Measurements from ENCODE around the gene AVL9.
"Not testable (repeated sequence)": the region's sequence is repeated elsewhere in the genome, so short reads cannot be mapped to it uniquely, and the experiment has no call there.

Gene AVL9

DNA sequence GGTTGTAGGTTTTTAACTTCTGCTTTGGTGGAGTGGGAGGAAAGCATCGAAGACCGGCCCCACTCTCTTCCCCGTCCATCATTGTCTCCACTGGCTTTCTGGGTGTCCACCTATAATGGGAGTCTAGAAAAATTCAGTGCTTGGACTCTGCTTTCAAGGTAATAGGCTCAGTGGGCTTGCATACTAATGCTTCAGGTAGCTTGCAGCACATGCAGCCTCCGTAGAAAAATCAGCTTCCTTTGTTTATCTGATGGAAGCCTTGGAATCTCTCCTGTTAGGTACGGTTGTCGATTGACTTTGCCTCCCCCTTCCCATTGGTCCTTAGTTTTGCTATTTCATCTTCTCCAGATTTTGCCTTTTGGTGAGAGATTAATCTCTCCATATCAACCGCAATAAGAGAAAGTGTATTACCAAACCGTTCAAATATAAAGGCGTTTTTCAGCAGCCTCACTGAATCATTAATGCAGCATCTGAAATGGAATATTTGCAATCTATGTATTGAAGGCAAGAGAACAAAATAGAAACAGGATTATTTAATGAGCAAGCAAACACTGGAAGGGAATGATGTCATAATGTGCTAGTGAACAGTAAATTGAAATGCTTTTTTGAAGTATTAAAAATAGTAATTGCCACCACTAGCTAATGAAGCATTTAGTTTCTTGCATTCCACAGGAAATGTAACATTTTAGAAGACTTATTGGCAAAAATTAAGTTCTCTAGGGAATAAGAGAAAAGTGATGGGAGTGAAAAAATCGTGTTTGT lies 944 bp downstream of the AVL9 start:
- DNase-seq, result peak; percentile 9

DNA sequence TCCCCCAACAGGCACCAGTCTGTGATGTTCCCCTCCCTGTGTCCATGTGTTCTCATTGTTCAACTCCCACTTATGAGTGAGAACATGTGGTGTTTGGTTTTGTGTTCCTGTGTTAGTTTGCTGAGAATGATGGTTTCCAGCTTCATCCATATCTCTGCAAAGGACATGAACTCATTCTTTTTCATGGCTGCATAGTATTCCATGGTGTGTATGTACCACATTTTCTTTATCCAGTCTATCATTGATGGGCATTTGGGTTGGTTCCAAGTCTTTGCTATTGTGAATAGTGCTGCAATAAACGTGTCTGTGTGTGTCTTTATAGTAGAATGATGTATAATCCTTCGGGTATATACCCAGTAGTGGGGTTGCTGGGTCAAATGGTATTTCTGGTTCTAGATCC lies 4.5 kb downstream of the AVL9 start:
- not testable (repeated sequence) for DNase-seq

DNA sequence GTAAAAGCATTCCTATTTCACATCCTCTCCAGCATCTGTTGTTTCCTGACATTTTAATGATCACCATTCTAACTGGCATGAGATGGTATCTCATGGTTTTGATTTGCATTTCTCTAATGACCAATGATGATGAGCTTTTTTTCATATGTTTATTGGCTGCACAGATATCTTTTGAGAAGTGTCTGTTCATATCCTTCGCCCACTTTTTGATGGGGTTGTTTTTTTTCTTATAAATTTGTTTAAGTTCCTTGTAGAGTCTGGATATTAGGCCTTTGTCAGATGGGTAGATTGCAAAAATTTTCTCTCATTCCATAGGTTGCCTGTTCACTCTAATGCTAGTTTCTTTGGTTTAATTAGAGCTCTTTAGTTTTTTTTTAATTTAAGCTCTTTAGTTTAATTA lies 4.9 kb downstream of the AVL9 start:
- not testable (repeated sequence) for DNase-seq

DNA sequence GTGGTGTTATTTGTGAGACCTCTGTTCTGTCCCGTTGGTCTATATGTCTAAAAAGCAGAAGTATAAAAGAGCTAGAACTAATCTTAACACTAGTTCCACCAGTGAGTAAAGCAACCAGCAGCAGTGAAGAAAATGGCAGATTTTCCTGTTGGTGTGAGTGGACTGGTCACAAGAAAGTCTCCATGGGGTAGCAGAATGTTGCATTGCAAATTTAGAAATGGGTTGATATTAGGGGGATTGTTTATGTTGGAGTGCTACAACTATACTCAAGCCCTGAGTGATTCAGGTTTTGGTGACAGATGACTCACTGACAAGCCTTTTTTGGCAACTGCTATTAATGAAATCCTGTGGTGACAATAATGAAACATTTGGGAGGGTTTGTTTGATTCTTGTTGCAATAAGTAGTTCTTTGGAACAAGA lies 5.6 kb downstream of the AVL9 start:
- DNase-seq, result peak; percentile 78

DNA sequence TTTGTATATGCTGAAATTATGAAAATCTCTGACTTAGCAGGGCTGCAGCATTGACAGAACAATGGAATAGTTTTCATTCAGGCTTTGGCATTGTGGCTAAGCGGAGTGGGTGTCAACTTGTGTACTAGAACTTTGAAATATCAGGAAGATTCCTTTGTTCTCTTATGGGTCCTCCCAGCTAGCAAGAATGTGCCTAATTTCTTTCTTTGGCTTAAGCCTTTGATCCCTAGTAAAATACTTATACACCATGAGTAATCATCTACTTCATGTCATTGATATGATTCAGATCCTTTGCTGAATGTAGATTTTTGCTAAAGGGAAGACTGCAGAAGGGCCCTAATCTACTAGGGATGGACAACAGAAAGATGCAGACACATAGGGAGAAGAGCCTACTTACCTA lies 6.2 kb downstream of the AVL9 start:
- peak; percentile 84 for DNase-seq

DNA sequence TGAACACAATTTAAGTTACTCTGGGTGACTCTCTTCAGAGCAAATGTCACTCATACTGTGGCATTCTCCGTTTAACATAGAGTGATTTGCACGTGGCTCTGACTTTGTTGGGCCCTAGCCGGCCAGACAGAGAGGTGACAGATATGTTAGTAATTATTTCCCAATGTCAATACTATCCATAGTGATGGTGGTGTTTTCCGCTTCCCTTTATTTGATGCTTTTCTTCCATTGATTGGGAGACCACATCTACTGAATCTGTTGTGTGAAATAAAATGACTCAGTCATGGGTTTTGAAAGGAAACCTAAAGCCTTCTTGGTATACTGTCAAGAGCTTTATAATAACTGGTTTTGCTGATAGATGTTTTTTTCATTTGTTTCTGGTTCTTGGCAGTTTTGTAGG lies 7.4 kb downstream of the AVL9 start:
- DNase-seq, result no peak

DNA sequence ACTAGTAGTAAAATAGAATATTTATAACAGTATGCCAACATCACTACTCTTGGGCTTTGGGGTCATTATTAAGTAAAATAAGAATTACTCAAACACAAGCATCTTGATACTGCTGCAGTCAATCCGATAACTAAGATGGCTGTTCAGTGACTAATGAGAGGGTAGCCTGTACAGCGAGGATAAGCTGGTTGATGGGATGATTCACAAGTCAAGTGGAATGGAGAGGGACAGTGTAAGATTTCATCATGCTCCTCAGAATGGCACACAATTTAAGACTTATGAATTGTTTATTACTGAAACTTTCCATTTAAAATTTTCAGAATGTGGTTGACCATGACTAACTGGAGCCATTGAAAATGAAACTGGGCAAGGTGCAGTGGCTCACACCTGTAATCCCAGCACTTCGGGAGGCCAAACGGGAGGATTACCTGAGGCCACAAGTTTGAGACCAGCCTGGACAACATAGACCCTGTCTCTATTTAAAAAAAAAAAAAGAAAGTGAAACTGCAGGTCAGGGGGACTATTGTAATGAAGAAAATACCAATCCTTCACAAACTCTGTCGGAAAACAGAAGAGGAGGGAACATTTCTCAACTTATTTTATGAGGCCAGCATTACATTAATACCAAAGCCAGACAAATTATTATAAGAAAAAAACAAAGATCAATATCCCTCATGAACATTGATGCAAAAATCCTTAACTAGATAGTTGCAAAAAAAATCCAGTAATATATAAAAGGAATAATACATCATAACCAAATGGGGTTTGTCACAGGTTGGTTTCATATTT lies 11.2 kb downstream of the AVL9 start:
- peak; percentile 94 for DNase-seq

DNA sequence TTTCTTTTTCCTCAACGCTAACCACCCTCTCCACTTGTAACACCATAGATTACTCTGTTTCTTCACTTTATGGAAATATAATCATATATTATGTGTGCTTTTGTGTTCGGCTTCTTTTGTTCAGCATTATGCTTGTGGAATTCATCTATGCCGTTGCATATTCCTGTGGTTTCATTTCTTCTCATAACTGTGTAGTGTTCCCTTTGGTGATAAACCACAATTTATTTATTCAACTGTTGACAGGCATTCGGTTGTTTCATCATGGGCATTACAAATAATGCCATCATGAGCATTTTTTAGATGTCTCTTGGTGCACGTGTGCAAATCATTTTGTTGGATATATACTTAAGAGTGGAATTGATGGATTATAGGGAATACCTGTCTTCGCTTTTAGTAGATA lies 12.1 kb downstream of the AVL9 start:
- peak; percentile 60 for DNase-seq

DNA sequence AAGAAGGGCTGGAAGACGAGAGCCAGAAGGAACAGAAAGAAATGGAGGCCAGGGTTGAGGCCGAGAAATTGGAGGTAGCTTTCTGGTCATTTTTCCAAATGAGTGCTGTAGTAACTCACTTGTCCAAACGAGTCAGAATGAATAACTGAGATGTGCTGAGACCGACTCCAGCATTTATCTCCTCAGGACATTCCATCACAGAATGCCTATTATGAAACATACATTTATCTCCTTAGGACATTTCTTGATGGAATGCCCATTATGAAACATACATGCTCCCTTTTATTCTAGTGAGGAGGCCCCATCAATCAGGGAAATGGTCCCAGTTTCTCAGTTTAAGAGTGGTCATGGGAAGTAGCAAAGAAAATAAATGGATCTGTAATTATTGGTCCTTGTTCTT lies 16.5 kb downstream of the AVL9 start:
- DNase-seq, result peak; percentile 18

DNA sequence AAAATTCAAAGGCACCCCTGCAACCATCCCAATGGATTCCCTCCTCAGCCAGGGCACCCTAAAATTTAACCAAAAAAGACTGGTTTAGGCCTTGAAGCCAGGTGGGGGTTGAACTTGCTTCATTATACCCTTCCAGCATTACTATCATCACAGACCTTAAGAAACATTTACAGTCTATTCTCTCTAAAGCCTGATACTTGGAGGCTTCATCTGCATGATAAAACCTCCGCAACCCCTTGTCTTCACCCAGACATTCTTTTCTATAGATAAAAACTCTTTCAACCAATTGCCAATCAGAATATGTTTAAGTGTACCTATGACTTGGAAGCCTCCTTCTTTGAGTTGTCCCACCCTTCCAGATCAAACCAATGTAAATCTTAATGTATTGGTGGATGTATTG lies 17.9 kb downstream of the AVL9 start:
- DNase-seq, result no peak

DNA sequence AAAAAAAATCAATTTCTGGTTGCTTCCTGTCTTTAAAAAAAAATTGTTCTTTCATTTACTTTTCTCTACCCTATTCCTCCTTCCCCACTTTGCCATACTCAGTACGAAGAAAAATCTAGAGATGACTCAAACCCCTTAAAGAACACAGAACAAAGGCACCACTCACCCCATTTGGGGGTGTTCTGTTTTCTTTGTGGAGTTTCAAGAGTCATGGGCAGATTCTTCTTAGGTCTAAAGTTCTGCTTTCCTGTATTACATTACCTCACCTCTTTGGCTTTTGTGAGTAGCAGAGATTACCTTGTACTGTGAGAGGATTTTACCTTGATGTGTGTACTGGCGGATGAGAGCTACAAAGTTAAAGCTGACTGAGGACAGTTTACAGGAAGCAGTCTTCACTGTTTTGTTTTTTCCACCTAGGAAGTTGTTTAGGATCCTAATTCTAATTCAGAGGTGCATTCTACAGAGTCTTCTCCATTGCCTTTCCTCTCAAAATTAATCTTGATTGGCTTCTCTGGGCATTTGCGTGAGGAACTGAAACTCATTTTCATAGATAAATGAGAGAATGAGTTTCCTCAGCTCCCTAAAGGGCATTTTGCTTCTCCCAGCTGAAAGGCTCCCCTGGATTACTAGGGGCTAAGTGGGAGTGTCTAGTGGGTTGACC lies 20.7 kb downstream of the AVL9 start:
- no peak for DNase-seq

DNA sequence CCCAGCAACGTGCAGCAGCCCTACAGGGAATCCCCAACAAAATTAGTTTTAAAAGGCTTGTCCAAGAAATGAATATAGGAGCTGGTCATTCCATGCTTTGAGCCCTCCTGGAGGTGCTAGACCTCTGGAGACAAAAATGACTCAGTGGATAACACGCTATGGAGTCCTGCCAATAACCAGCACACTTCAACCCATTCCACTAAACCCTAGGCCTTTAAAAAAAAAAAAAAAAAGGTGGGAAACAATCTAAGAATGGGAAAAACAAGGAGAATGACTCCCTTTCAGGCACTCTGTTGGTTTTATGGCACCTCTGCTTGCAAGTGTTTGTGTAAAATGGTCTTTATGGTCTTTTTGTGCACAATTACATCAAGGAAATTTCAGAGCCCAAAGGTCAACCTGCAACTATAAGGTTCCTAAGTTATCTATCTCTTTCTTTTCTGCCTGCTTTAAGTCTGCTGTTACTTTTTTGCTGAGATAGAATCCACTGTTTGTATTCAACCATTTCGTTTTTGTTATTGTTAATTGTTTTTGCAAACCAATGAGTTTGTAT lies 21.3 kb downstream of the AVL9 start:
- DNase-seq, result no peak

DNA sequence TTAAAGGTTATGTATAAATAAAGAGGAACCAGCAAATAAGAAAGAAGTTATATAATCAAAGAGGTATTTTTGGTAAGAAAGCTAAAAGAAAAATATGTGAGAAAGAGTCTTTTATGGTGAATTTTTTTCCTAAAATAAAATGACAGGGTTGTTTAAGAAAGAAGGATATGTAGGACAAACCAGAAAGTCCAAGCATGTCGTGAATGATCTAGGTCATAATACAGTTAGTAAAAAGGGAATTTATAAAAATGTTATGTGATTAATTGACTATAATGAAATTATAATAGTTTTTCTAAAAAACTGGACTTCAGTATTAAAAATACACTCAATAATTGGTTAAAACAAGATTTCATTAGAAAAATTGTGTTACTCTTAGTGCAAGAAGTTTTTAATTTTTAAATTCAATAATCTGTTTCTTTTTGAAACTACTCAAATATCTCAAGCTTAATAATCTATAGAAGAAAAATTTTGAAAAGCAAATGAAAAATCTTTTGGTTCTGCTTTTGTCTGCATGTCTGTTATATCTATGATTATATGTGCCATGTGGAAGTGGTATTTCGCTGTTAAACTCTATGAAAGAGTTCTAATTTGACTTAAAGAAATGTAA lies 23.3 kb downstream of the AVL9 start:
- peak; percentile 60 for DNase-seq

DNA sequence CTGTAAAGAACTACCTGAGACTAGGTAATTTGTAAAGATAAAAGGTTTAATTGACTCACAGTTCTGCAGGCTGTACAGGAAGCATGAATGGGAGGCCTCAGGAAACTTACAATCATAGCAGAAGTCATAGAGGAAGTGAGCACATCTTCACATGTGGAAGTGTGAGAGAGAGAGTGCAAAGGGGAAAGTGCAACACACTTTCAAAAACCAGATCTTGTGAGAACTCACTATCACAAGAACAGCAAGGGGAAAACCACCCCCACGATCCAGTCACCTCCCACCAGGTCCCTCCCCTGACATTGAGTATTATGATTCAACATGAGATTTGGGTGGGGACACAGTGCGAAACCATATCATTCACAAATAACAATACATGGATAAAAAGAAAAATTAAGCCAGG lies 24.5 kb downstream of the AVL9 start:
- DNase-seq, result no peak

DNA sequence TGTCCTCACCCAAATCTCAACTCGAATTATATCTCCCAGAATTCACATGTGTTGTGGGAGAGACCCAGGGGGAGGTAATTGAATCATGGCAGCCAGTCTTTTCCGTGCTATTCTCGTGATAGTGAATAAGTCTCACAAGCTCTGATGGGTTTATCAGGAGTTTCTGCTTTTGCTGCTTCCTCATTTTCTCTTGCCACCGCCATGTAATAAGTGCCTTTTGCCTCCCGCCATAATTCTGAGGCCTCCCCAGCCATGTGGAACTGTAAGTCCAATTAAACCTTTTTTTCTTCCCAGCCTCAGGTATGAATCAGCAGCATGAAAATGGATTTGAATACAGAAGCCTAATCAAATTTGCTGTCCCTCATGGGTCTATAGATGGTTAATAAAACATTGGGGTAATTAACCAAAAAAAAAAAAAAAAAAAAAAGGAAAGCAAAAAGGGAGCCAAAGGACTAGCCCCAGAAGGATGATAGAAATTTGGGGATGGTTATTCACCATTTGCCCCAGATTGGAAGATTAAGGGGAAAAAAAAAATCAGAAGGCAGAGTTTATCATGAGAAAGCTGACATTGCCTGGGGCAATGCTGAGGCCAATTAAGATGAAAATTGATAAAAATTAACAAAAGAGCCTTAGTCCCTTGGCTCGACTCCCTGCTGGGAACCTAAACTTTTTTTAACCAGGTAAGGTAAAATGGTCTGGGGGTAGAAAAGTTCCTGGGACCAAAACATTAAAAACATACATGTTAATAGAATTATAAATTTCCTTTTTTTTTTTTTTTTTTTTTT lies 27.6 kb downstream of the AVL9 start:
- no peak for DNase-seq

DNA sequence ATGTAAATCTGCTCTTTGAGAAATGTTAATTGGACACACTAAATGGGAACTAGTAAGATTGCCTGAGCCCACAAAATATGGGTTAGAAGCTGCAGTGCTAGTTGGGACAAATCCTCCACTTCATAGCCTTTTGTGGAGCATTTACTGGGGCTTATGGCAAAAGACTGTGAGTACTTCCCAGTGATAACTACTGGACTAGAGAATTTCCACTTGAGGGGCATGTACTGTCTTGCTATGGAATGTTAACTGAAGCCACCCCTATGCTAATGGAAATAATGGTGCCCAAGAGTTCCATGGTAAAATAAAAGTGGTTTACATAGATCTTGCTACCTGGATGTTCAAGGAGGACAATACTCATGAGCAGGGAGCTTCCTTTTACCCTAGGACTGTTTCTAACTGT lies 29.3 kb downstream of the AVL9 start:
- DNase-seq, result no peak

DNA sequence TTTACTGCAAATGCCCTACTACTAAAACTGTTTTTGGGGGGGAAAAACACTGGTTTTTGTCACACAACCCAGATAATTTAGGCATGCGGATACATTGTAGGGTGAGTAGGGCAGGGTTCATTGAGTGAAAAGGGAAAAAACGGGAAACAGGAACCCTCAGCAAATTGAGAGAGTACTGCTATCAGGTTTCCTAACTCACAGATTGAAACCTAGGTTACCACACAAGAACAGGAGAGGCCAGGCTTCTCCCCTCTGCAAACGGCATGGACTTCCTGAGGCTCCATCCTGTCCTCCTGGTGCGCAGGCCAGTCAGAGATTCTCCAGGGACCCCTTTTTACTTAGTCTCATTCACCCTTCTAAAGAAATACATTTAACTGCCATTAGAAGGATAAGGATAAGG lies 30.6 kb downstream of the AVL9 start:
- no peak for DNase-seq

DNA sequence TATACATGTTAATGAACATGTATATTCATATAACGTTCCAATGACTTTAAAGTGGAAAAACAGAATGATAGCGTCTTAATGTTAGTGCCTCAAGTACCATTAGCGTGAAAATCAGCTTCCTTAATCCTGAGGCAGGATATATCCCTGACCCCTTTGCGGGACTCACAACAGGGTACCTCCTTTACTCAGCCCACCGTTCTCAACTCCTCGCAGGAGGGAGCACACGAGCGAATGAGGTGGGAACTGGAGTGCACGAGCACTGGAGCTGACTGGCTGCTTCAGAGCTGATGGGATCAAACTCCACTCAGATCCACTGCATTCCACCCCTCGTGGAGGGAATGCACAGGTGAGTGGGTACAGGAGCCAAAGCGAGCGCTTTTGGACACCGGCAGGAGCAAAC lies 36.1 kb downstream of the AVL9 start:
- no peak for DNase-seq

DNA sequence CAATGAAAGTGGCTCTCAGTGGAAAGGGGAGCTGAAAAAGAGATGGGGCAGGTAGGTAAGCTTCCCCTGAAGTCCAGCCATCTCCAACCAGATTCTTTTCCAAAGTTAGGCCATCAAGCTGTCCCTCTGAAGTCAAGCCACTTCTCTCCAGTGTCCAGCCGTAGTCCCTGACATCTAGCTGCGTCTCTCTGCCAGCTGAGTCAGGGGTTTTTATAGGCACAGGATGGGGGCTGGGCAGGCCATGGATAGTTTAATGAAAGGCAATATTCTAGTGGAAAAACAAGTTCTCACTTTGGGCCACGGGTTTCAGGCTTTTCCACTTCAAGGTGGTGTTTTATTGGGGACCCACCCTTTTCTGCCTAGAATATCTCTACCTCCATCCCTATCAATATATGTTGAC lies 36.8 kb downstream of the AVL9 start:
- DNase-seq, result no peak

DNA sequence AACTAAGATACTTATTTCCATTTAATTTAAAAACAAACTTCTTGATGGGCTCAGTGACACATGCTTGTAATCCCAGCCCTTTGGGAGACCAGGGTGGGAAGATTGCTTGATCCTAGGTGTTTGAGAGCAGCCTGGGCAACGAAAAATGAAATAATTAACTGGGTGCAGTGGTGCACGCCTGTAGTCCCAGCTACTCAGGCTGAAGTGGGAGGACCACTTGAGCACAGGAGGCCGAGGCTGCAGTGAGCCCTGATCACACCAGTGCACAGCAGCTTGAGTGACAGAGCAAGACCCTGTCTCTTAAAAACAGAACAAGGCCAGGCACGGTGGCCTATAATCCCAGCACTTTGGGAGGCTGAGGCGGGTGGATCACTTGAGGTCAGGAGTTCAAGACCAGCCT lies 37.4 kb downstream of the AVL9 start:
- DNase-seq, result no peak

DNA sequence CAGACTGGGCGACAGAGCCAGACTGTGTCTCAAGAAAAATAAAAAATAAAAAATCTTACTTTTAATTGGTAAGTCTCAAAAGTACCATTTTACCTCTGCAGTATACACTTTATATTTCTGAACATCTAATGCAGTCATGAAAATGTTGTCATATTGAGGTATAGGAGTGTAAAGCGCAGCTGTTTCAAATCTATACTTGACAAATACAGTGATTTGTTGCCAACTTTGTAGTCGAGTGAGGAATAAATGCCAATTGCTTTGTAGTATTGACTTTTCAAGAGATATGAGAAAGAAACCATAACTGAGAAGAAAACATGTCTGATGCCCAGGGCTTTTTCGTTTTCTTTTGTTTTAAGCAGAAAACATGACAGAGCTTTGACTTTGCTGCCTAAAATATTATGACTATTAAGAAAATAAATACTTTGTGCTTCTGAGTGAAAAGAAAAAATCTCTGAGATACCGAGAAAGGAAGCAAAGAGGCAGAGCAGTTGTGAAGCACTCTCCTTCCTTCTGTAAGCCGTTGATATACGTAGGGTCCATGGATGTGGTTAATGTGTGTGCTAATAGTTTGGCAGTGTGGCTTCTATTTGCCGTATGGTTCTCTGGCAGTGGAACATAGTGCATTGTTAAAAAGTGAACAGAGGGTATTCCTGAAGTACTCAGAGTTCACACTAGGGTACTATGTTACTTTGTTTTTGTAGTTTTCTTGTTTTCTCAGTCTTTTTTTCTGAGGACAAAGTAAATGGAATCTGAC lies 38.2 kb downstream of the AVL9 start:
- DNase-seq, result peak; percentile 36

Data from fibroblast of skin of abdomen (primary cell).